Neural cell (in vitro differentiated cells): ENCODE measurements around the gene AP3D1. TPM values are rescaled to one million over a fixed set of nuclear protein-coding genes. Genes with fewer than 3 reads are reported as not detected.

Source experiments
- H2AFZ ChIP-seq: fragments of 200-600, 300-800 bp; sonication (generic), shearing (Covaris generic); 2 replicates; pipeline ENCODE4 v1.6.0; 2014; ENCODE audit warnings: low read depth, mild to moderate bottlenecking, antibody characterized with exemption, low read length, moderate library complexity
- H3F3A ChIP-seq: fragments of 200-600 bp; shearing (Covaris generic); 2 replicates; pipeline ENCODE4 v1.6.1; 2016; ENCODE audit warnings: mild to moderate bottlenecking, moderate library complexity, mixed read lengths, antibody characterized with exemption, low read length; ENCODE audit not compliant: insufficient read depth, poor library complexity, severe bottlenecking
- H3K27ac ChIP-seq: fragments of 200-600, 300-800 bp; sonication (generic), shearing (Covaris generic); 2 replicates; pipeline ENCODE4 v1.5.1; 2014; ENCODE audit warnings: mild to moderate bottlenecking, low read length, moderate library complexity
- H3K27me3 ChIP-seq: fragments of 300-800, 200-600 bp; sonication (generic), shearing (Covaris generic); 2 replicates; pipeline ENCODE4 v1.6.0; 2014; ENCODE audit warnings: mild to moderate bottlenecking, low read depth, low read length, moderate library complexity; ENCODE audit not compliant: insufficient read depth
- H3K36me3 ChIP-seq: fragments of 300-800, 200-600 bp; sonication (generic), shearing (Covaris generic); 2 replicates; pipeline ENCODE4 v1.5.1; 2014; ENCODE audit warnings: mild to moderate bottlenecking, antibody characterized with exemption, low read length, moderate library complexity; ENCODE audit not compliant: insufficient read depth
- H3K4me2 ChIP-seq: fragments of 300-800, 200-600 bp; sonication (generic), shearing (Covaris generic); 2 replicates; pipeline ENCODE4 v1.6.0; 2014; ENCODE audit warnings: mild to moderate bottlenecking, low read length
- H3K4me3 ChIP-seq: fragments of 300-800, 200-600 bp; sonication (generic), shearing (Covaris generic); 2 replicates; pipeline ENCODE4 v1.5.1; 2014; ENCODE audit warnings: mild to moderate bottlenecking, low read length, moderate library complexity
- H3K79me2 ChIP-seq: fragments of 200-600 bp; shearing (Covaris generic); replicated peaks from 2 replicates; pipeline ENCODE4 v1.6.0; 2014; ENCODE audit warnings: mild to moderate bottlenecking, low read length, moderate library complexity; ENCODE audit not compliant: insufficient read depth
- H3K9ac ChIP-seq: fragments of 300-800, 200-600 bp; sonication (generic), shearing (Covaris generic); 2 replicates; pipeline ENCODE4 v1.6.1; 2016; ENCODE audit warnings: mild to moderate bottlenecking, low read length, mixed read lengths
- H3K9me2 ChIP-seq: fragments of 200-600 bp; shearing (Covaris generic); 2 replicates; pipeline ENCODE4 v1.6.1; 2016; ENCODE audit warnings: mild to moderate bottlenecking, low read length, mixed read lengths; ENCODE audit not compliant: insufficient read depth
- H3K9me3 ChIP-seq: fragments of 200-600, 300-800 bp; sonication (generic), shearing (Covaris generic); 2 replicates; pipeline ENCODE4 v1.6.1; 2016; ENCODE audit warnings: mild to moderate bottlenecking, mixed run types, low read length, moderate library complexity, mixed read lengths
- H4K20me1 ChIP-seq: fragments of 200-600 bp; shearing (Covaris generic); 2 replicates; pipeline ENCODE4 v1.6.1; 2016; ENCODE audit warnings: mild to moderate bottlenecking, mixed run types; ENCODE audit not compliant: insufficient read depth
- CTCF ChIP-seq: fragments of 450-650 bp; IDR thresholded peaks from 2 replicates; pipeline ENCODE4 v1.5.1; 2014; ENCODE audit warnings: antibody characterized with exemption, mild to moderate bottlenecking, moderate library complexity; ENCODE audit not compliant: poor library complexity, severe bottlenecking
- EP300 ChIP-seq: fragments of 450-650 bp; conservative IDR thresholded peaks from 2 replicates; pipeline ENCODE4 v1.6.1; 2014; ENCODE audit warnings: antibody characterized with exemption, mild to moderate bottlenecking, moderate library complexity; ENCODE audit not compliant: poor library complexity, severe bottlenecking
- EZH2 ChIP-seq: fragments of 200-600, 300-800 bp; shearing (Covaris generic), sonication (generic); IDR thresholded peaks from 2 replicates; pipeline ENCODE4 v1.6.1; 2014; ENCODE audit warnings: antibody characterized with exemption, low read length, borderline replicate concordance, mild to moderate bottlenecking; ENCODE audit not compliant: insufficient read depth, poor library complexity, severe bottlenecking
- MXI1 ChIP-seq: fragments of 450-650 bp; conservative IDR thresholded peaks from 2 replicates; pipeline ENCODE4 v1.6.1; 2014; ENCODE audit warnings: antibody characterized with exemption, mild to moderate bottlenecking; ENCODE audit not compliant: poor library complexity, severe bottlenecking
- POLR2AphosphoS5 ChIP-seq: IDR thresholded peaks from 2 replicates; pipeline ENCODE4 v1.6.1; 2012
- RAD21 ChIP-seq: fragments of 450-650 bp; conservative IDR thresholded peaks from 2 replicates; pipeline ENCODE4 v1.6.1; 2014; ENCODE audit warnings: antibody characterized with exemption, mild to moderate bottlenecking, moderate library complexity
- REST ChIP-seq: IDR thresholded peaks from 2 replicates; pipeline ENCODE4 v1.6.1; 2012; ENCODE audit warnings: borderline replicate concordance
- SMC3 ChIP-seq: fragments of 450-650 bp; conservative IDR thresholded peaks from 2 replicates; pipeline ENCODE4 v1.6.1; 2014; ENCODE audit warnings: antibody characterized with exemption, mild to moderate bottlenecking, moderate library complexity; ENCODE audit not compliant: poor library complexity
- TAF1 ChIP-seq: IDR thresholded peaks from 2 replicates; pipeline ENCODE4 v1.6.1; 2012; ENCODE audit warnings: low read depth
- polyA plus RNA-seq: library from polyadenylated mRNA; depleted of rRNA; stranded (reverse); fragments of >200 nt; gene quantifications from 2 replicates; pipeline ENCODE4 v1.2.3, GENCODE V29; 2014

Gene AP3D1
- polyA plus RNA-seq, 1 donor from 2014 or later: 60.7 TPM

GRCh38 chr19:2170219-2170618 is 18.9 kb upstream of the AP3D1 start:
- H3K9ac ChIP-seq: no peak overlapping the region

DNA sequence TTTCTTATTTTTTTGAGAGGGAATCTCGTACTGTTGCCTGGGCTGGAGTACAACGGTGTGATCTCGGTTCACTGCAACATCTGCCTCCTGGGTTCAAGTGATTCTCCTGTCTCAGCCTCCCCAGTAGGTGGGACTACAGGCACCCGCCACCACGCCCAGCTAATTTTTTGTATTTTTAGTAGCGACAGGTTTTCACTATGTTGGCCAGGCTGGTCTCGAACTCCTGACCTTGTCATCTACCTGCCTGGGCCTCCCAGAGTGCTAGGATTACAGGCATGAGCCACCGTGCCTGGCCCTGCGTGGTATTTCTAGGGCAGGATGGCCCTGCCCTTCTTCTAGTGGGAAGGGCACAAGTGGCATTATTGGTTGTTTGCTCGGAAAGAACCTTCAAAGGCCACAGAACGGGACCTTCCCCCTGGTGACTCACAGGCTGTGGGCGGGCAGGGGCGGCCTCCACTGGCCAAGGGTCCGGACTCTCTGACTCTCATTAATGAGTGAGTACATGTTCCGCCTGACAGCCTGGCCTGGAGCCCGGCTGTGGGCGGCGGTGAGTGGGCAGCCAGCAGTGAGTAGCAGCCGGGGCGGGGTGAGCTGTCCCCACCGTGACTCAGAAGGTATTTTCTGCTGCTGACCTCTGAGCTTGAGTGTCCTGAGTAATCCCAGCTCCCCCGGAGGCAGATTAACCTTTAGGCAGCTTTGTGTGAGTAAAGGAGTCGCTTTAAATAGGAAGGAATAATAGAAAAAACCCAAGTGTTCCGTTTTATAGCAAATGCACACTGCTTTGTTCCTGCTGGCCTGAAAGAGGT is 17.5 kb upstream of the AP3D1 start:
- no peak overlapping the region for H3K27ac ChIP-seq
- no peak overlapping the region for H3K9ac ChIP-seq
- H2AFZ ChIP-seq: no peak overlapping the region
- H3K36me3 ChIP-seq: no peaks in the 10 kb centered on the region
- H3K9me2 ChIP-seq: no peaks in the 10 kb centered on the region
- no peaks in the 10 kb centered on the region for H3F3A ChIP-seq
- peaks cover 68% of the 10 kb centered on the region for H3K79me2 ChIP-seq
- H3K27me3 ChIP-seq: no peaks in the 10 kb centered on the region
- H3K4me3 ChIP-seq: no peak overlapping the region
- no peak overlapping the region for H3K4me2 ChIP-seq
- TF ChIP-seq RAD21: no peak
- no peak for TF ChIP-seq MXI1
- no peak for TF ChIP-seq EZH2
- no peak for TF ChIP-seq REST
- no peak for TF ChIP-seq EP300
- no peak for TF ChIP-seq POLR2AphosphoS5
- TF ChIP-seq CTCF: no peak
- no peak for TF ChIP-seq SMC3
- no peak for TF ChIP-seq TAF1
- H4K20me1 ChIP-seq: peaks cover 7% of the 10 kb centered on the region
- no peaks in the 10 kb centered on the region for H3K9me3 ChIP-seq

More at GRCh38 chr19:2170219-2170618, 18.9 kb upstream of the AP3D1 start:
- Histone ChIP-seq H3K79me2 (peaks cover 75% of the 10 kb centered on the region), H4K20me1 (peaks cover 6% of the 10 kb centered on the region), H3K9me2 (no peaks in the 10 kb centered on the region), H3K27me3 (no peaks in the 10 kb centered on the region), H3K9me3 (no peaks in the 10 kb centered on the region), H3K4me2 (no peak overlapping the region), H3K36me3 (no peaks in the 10 kb centered on the region), H3K27ac (no peak overlapping the region), H2AFZ (no peak overlapping the region), H3K4me3 (no peak overlapping the region), H3F3A (no peaks in the 10 kb centered on the region)
- no peak for TF ChIP-seq SMC3
- no peak for TF ChIP-seq EP300
